GM18505 (cell line): ENCODE results near the gene DNAH2.
A peak's percentile ranks its signal among the peaks of the same experiment; 100 is the strongest.

Experiments used
- ATAC-seq: cut with Tn5 transposase; IDR thresholded peaks from one replicate; pipeline ENCODE4 v1.9.1; 2021; ENCODE audit not compliant: unreplicated experiment
- POLR2A ChIP-seq: IDR thresholded peaks from 4 replicates; pipeline ENCODE4 v1.6.1; 2011; ENCODE audit warnings: borderline replicate concordance; ENCODE audit not compliant: insufficient read depth, insufficient read length; ENCODE audit errors: extremely low read depth

The DNAH2 gene

GRCh38 chr17:7687908-7688807, 29.4 kb upstream of the DNAH2 start, which contains the start of gene WRAP53:
Gene WRAP53 (plus strand): TSS chr17:7688477. CDS start chr17:7688649, 172 bp downstream.
- TF ChIP-seq POLR2A: peak; percentile 75
- ATAC-seq: peak; percentile 61

DNA sequence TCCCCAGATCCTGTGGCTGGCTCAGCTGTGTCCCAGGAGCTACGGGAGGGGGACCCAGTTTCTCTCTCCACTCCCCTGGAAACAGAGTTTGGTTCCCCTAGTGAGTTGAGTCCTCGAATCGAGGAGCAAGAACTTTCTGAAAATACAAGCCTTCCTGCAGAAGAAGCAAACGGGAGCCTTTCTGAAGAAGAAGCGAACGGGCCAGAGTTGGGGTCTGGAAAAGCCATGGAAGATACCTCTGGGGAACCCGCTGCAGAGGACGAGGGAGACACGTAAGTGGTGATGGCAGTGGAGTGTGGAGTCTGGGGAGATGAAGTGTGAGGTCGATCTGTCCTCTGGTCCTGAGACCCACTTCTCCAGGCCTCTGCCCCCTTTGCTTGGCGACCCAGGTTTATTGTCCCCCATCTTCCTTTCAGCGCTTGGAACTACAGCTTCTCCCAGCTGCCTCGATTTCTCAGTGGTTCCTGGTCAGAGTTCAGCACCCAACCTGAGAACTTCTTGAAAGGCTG, 28.7 kb upstream of the DNAH2 start:
- no peak for ATAC-seq
- no peak for TF ChIP-seq POLR2A

- TF ChIP-seq POLR2A: no peak
- no peak for ATAC-seq
Measured at GRCh38 chr17:7695586-7695985, 22.0 kb upstream of the DNAH2 start.

- ATAC-seq: no peak
Measured at GRCh38 chr17:7697828-7698588, 19.5 kb upstream of the DNAH2 start.

DNA sequence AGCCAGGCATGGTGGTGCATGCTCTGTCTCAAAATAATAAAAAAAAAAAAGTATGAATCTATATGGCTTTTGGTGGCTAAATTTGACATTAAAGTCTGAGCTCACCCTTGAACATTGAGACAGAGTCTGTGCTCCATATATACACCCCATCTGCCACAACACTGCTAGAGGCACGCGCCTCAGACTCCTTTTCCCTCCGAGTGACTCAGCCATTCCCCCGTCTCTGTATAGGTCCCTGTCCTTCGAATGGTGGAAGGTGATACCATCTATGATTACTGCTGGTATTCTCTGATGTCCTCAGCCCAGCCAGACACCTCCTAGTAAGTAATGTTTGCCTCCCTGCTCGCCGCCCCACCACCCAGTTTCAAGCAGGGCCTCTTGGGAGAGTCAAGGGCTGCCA, 17.0 kb upstream of the DNAH2 start:
- TF ChIP-seq POLR2A: no peak
- no peak for ATAC-seq

More at GRCh38 chr17:7697828-7698588, 19.5 kb upstream of the DNAH2 start:
- TF ChIP-seq POLR2A: no peak

DNA sequence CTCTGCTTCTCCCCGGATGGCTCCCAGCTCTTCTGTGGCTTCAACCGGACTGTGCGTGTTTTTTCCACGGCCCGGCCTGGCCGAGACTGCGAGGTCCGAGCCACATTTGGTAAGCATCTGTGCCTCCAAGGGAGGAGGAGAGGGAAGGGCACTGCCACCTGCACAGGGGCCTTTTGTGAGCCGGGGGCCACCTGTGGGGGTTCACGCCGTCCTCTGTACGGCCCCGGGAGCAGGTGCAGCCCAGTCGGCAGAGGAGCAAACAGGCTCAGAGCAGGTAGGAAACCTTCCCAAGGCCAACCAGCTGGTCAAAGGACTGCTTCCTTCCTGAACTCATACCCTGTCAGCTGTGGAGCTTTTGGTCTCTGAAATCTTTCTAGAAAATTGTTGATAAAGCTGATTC, 15.9 kb upstream of the DNAH2 start:
- no peak for TF ChIP-seq POLR2A
- no peak for ATAC-seq

DNA sequence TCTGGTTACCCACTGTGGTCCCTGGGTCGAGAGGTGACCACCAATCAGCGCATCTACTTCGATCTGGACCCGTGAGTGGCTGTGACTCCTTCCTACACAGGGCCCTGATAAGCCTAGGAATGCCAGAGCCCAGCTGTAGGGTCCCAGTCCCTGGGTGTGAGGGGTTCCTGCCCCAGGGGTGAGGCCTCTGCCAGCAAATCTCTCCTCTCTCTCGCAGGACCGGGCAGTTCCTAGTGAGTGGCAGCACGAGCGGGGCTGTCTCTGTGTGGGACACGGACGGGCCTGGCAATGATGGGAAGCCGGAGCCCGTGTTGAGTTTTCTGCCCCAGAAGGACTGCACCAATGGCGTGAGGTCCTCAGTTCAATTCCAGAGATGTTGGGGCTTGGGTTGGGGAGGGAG, 14.8 kb upstream of the DNAH2 start:
- no peak for ATAC-seq
- no peak for TF ChIP-seq POLR2A

GRCh38 chr17:7703584-7704479, 13.7 kb upstream of the DNAH2 start:
- no peak for ATAC-seq
- no peak for TF ChIP-seq POLR2A

DNA sequence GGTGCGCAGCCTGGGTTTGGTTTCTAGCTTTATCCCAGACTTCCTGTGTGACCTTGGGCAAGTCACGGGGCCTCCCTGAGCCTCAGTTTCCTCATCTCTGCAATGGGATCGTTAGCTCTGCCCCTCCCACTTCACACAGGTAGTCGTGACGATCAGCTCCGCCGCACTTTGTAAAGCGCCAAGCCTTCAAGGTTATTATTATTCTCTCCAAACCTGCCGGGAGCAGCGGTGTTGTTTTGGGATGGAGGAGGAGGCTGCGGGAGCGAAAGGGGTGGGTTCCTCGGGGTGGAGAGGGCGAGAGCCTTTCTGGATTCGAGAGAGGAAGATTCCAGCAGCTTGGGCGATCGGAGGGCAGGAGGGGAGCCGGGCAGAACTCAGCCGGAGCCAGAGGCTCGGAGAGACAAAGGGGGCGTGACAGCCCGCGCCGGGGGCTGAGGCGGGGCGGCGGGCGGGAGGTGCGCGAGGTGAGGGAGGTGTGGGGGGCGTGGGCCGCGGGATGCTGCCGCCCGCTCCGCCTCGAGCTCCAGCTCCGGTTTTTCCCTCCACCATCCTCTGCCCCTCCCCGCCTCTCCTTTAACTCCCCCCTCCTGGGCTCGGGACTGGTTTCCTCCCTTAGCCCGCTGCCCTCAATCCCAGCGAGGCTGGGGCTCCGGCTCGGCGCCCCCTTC, 12.8 kb upstream of the DNAH2 start, which contains the start of gene EFNB3:
Gene EFNB3, plus strand, starts transcription at position 602 of the 668 bp plus-strand sequence. CDS start 397 bp downstream, outside the sequence.
- ATAC-seq: no peak

GRCh38 chr17:7705269-7706255, 12.0 kb upstream of the DNAH2 start:
- ATAC-seq: no peak
- no peak for TF ChIP-seq POLR2A

More for the DNA sequence above, 12.8 kb upstream of the DNAH2 start, which contains the start of gene EFNB3:
- no peak for TF ChIP-seq POLR2A
